ENCODE measurements around the gene SNAP47.

GRCh38 chr1:227741166-227741870 is 6.1 kb downstream of the SNAP47 start:
- TF ChIP-seq CTCF (IDR thresholded peaks at IDR 0.05; ENCODE audit: insufficient read depth, low read length, poor library complexity, severe bottlenecking) (no peak), EZH2phosphoT487 (conservative IDR thresholded peaks at IDR 0.05; ENCODE audit: low read length) (no peak)
